ENCODE measurements around the gene GPRIN2.
"Not testable (repeated sequence)": the region's sequence is repeated elsewhere in the genome, so short reads cannot be mapped to it uniquely, and the experiment has no call there.

Gene GPRIN2

GRCh38 chr10:46513333-46513732, 43.1 kb downstream of the GPRIN2 start:
- H3K9me3 ChIP-seq (ENCODE audit: control insufficient read depth, insufficient read depth, low read depth, low read length); H3K27me3 ChIP-seq (ENCODE audit: control insufficient read depth, insufficient read depth, low read length); H3K4me1 ChIP-seq (ENCODE audit: control insufficient read depth, insufficient read depth, low read length); H3K9ac ChIP-seq (ENCODE audit: low read length); H3K27ac ChIP-seq (ENCODE audit: low read depth, low read length); H3K4me3 ChIP-seq (ENCODE audit: low read depth, low read length); H3K36me3 ChIP-seq (ENCODE audit: control insufficient read depth, insufficient read depth, low read length): not testable (repeated sequence)

GRCh38 chr10:46512725-46513124, 43.7 kb downstream of the GPRIN2 start:
- H3K9me3 ChIP-seq (ENCODE audit: control insufficient read depth, insufficient read depth, low read depth, low read length), result not testable (repeated sequence)

GRCh38 chr10:46512002-46512401, 44.5 kb downstream of the GPRIN2 start:
- not testable (repeated sequence) for H3K27me3 ChIP-seq (ENCODE audit: control insufficient read depth, insufficient read depth, low read length); H3K9ac ChIP-seq (ENCODE audit: low read length); H3K27ac ChIP-seq (ENCODE audit: low read depth, low read length); H3K4me1 ChIP-seq (ENCODE audit: control insufficient read depth, insufficient read depth, low read length); H3K4me3 ChIP-seq (ENCODE audit: low read depth, low read length); H3K36me3 ChIP-seq (ENCODE audit: control insufficient read depth, insufficient read depth, low read length); H3K9me3 ChIP-seq (ENCODE audit: control insufficient read depth, insufficient read depth, low read depth, low read length)

More at GRCh38 chr10:46512725-46513124, 43.7 kb downstream of the GPRIN2 start:
- H3K36me3 ChIP-seq (ENCODE audit: control insufficient read depth, insufficient read depth, low read length); H3K9ac ChIP-seq (ENCODE audit: low read length); H3K27me3 ChIP-seq (ENCODE audit: control insufficient read depth, insufficient read depth, low read length); H3K4me3 ChIP-seq (ENCODE audit: low read depth, low read length); H3K4me1 ChIP-seq (ENCODE audit: control insufficient read depth, insufficient read depth, low read length); H3K27ac ChIP-seq (ENCODE audit: low read depth, low read length): not testable (repeated sequence)

All from HUES6 (cell line).